GM21737 (cell line): ENCODE measurements around the gene SLC16A8.

ENCODE experiments used
- ATAC-seq: cut with Tn5 transposase; IDR thresholded peaks from one replicate; pipeline ENCODE4 v1.9.1; 2021; ENCODE audit warnings: mild to moderate bottlenecking, moderate library complexity; ENCODE audit not compliant: unreplicated experiment

SLC16A8 gene

GRCh38 chr22:38114484-38115398 lies 30.8 kb upstream of the SLC16A8 start:
- no peak for ATAC-seq

GRCh38 chr22:38112381-38112780 lies 28.4 kb upstream of the SLC16A8 start:
- no peak for ATAC-seq

GRCh38 chr22:38111925-38112355 lies 28.0 kb upstream of the SLC16A8 start:
- ATAC-seq, result no peak

- no peak for ATAC-seq
These were observed 27.2 kb upstream of the SLC16A8 start for GRCh38 chr22:38110863-38111852.

- ATAC-seq, result no peak
These were observed 26.3 kb upstream of the SLC16A8 start, which contains the start of gene BAIAP2L2 for GRCh38 chr22:38110008-38110862. BAIAP2L2 (minus strand) TSS chr22:38110684; CDS start chr22:38110525, 159 bp downstream.

- no peak for ATAC-seq
These were observed 25.5 kb upstream of the SLC16A8 start for GRCh38 chr22:38109371-38110001.

- ATAC-seq, result no peak
These were observed 24.8 kb upstream of the SLC16A8 start for GRCh38 chr22:38108561-38109319.

- no peak for ATAC-seq
These were observed 23.9 kb upstream of the SLC16A8 start for GRCh38 chr22:38107692-38108515.

GRCh38 chr22:38106814-38107578 lies 23.0 kb upstream of the SLC16A8 start:
- no peak for ATAC-seq

- no peak for ATAC-seq
These were observed 20.1 kb upstream of the SLC16A8 start for GRCh38 chr22:38104084-38104483.

GRCh38 chr22:38103641-38104040 lies 19.7 kb upstream of the SLC16A8 start:
- ATAC-seq, result no peak

- ATAC-seq, result no peak
These were observed 14.6 kb upstream of the SLC16A8 start for GRCh38 chr22:38098410-38099249.

GRCh38 chr22:38097557-38098409 lies 13.8 kb upstream of the SLC16A8 start:
- no peak for ATAC-seq

- no peak for ATAC-seq
These were observed 13.1 kb upstream of the SLC16A8 start for GRCh38 chr22:38097058-38097457.

- no peak for ATAC-seq
These were observed 5.5 kb upstream of the SLC16A8 start for GRCh38 chr22:38089474-38089851.
